T47D (cell line): ENCODE measurements around the gene BTAF1.

Source experiments
- DNase-seq, 2 experiments: peaks; one replicate each; pipeline versions ENCODE4 v3.0.0 to v3.0.0-alpha.2; 2011 to 2012; ENCODE audit warnings: low read depth in 1 of 2, low spot score in 1 of 2
- JUND ChIP-seq: IDR thresholded peaks from 2 replicates; pipeline ENCODE4 v1.6.1; 2012; ENCODE audit warnings: low read depth
- in situ Hi-C: cut with HindIII; loops from 2 replicates; pipeline ENCODE4 v1.10.0; 2016; ENCODE audit warnings: low sequenced_read_pairs, low pct_unique_long_range_greater_than_20kb

The BTAF1 gene

DNA sequence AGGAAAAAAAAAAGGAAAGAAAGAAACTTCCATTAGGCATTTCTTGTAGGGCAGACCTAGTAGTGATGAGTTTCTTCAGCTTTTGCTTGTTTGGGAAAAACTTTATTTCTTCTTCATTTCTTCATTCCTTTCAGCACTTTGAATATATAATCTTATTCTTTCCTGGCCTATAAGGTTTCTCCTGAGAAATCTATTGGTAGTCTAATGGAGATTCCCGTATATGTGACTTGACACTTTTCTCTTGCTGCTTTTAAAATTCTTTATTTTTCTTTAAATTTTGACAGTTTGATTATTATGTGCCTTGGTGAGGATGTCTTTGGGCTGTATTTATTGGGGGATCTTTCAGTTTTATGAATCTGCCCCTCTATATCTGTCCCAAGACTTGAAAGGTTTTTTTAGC lies 3.9 kb upstream of the BTAF1 start:
- no peak for TF ChIP-seq JUND
- no peak for DNase-seq
- in situ Hi-C loops, result no loop called here

GRCh38 chr10:91924212-91925021 lies 847 bp downstream of the BTAF1 start:
- in situ Hi-C loops, result no loop called here
- no peak for TF ChIP-seq JUND
- peak in 1 of 2 experiments; percentile 18 for DNase-seq

- TF ChIP-seq JUND, result no peak
- DNase-seq, result no peak
- in situ Hi-C loops, result no loop called here
Measured at GRCh38 chr10:91925022-91925320, 1.4 kb downstream of the BTAF1 start.

DNA sequence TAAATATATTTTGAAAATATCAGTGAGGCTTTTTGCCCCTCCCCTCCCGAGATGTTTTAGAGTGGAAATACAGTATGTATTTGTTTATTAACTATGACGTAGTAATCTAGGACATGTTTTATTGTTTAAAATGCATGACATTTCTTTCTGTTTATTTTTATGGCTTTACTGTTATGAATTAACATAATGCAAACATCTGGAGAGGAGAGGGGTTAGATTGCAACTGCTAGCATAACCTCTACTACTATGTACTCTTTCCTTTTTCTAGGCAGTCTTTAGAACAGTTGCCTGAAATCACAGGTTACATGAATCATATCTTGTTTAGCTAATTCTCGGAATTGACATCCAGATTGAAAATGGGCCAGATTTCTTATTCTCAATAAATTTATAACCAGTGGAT lies 7.4 kb downstream of the BTAF1 start:
- in situ Hi-C loops, result no loop called here
- no peak for DNase-seq
- no peak for TF ChIP-seq JUND

GRCh38 chr10:91931526-91932190 lies 8.1 kb downstream of the BTAF1 start:
- in situ Hi-C loops, result no loop called here
- no peak for TF ChIP-seq JUND
- peak in 1 of 2 experiments; percentile 33 for DNase-seq

DNA sequence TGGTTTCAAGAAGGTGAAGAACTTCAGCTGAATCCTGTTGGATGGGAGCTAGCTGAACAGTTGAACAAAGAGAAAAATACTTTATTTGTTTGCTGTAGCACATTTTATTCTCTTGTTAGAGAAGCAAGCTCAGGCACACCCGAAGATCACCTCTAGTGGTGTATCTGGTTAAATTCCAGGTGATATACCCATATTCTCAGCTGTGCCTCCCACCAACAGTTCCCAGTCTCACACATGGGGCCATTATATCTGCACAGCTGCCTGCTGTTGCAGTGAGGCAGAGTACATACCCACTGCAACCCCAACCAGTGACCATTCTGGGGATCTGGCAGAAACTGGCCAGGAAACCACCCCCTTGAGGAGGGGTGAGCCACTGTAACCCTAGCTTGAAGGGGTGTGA lies 9.2 kb downstream of the BTAF1 start:
- no peak for DNase-seq
- in situ Hi-C loops, result no loop called here
- TF ChIP-seq JUND, result no peak

- TF ChIP-seq JUND, result no peak
- DNase-seq, result no peak
- in situ Hi-C loops, result no loop called here
Measured at GRCh38 chr10:91935886-91936285, 12.3 kb downstream of the BTAF1 start.

GRCh38 chr10:91939653-91940052 lies 16.1 kb downstream of the BTAF1 start:
- no peak for DNase-seq
- no peak for TF ChIP-seq JUND
- in situ Hi-C loops, result no loop called here

DNA sequence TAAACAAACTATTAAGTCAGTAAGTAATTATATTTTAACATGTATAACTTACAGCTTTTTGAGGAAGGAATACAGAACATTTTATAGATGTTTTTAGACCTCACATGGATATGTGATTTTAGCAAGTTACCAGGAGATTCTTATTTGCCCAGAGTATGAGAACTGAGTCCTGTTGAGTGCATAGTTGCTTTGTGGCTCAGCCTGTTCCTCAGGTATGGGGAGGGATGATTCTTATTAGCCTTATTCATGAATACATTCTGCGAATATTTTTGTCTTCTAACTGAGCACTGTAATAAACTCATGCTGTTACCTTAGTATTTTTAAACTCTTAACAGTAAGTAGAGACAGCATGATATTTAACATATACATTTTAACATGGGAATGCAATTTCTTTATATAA lies 17.9 kb downstream of the BTAF1 start:
- peak; percentile 20 to 56 for DNase-seq
- in situ Hi-C loops, result no loop called here
- no peak for TF ChIP-seq JUND

DNA sequence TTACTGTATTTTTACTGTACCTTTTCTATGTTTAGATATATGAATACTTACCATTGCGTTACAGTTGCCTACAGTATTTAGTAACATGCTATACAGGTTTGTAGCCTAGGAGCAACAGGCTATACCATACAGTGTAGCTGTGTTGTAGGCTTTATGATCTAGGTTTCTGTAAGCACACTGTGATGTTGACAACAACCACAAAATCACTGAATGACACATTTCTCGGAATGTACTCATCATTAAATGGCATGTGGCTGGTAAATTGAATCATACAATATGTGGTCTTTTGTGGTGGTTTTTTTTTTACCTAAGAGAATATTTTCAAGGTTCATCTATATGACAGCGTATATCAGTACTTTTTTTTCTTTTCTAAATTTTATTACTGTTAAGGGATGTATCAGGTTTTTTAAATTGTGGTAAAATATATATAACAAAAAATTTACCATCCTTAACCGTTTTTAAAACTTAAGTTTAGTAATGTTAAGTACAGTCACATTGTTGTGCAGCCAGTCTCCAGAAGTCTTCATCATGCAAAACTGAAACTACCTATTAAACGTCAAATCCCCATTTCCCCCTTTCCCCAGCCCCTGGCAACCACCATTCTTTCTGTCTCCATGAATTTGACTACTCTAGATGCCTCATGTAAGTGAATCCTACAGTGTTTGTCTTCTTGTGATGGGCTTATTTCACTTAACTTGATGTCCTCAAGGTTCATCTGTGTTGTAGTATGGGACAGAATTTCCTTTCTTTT lies 21.5 kb downstream of the BTAF1 start:
- in situ Hi-C loops, result no loop called here
- TF ChIP-seq JUND, result no peak
- no peak for DNase-seq

DNA sequence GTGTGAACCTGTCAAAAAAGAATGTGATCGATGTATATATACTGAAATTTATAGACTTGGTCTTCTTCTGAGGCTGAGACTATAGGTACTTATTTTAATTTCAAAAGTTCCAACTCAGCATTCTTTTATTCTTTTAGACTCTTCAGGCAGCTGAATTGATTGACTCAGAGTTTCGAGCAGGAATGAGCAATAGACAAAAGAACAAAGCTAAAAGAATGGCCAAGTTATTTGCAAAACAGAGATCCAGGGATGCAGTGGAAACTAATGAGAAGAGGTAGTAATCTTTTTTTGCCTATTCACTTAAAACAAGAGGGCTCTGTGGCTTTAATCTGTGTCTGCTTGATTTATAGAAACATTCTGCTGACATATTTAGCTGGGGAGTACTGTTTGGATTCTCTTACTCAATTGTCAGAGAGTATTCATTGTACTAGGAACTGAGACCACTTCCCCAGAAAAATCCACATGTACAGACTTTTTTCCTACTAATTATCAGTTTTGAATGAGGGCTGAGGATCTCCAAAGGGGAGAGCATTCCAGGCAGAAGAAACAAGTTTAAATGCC lies 30.1 kb downstream of the BTAF1 start:
- no peak for DNase-seq
- in situ Hi-C loops, result no loop called here
- no peak for TF ChIP-seq JUND

DNA sequence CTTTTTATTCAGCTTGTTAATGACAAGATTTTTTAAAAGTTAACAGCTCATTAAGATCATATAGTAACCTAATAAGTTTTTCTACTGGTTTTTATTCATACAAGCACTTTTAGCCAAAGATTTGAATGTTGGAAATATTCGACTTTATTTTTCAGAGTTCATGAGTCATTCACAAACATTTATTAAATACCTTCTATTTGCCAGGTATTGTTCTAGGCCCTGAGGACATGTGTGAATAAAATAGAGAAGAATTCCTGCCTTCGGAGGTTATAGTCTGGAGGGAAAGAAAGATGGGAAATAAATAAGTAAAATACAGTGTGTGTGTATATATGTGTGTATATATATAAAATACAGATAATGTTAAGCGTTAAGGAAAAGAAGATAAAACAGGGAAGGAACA lies 31.5 kb downstream of the BTAF1 start:
- TF ChIP-seq JUND, result no peak
- in situ Hi-C loops, result no loop called here
- peak in 1 of 2 experiments; percentile 16 for DNase-seq

- no peak for DNase-seq
- in situ Hi-C loops, result no loop called here
- TF ChIP-seq JUND, result no peak
Measured at GRCh38 chr10:91957091-91957490, 33.5 kb downstream of the BTAF1 start.
